ENCODE results near the gene OMP. TPM values are rescaled to one million over a fixed set of nuclear protein-coding genes. Genes with fewer than 3 reads are reported as not detected.
"Not testable (repeated sequence)": the region's sequence is repeated elsewhere in the genome, so short reads cannot be mapped to it uniquely, and the experiment has no call there.

The OMP gene
- total RNA-seq, 1 experiment from 2014 or later = not detected

DNA sequence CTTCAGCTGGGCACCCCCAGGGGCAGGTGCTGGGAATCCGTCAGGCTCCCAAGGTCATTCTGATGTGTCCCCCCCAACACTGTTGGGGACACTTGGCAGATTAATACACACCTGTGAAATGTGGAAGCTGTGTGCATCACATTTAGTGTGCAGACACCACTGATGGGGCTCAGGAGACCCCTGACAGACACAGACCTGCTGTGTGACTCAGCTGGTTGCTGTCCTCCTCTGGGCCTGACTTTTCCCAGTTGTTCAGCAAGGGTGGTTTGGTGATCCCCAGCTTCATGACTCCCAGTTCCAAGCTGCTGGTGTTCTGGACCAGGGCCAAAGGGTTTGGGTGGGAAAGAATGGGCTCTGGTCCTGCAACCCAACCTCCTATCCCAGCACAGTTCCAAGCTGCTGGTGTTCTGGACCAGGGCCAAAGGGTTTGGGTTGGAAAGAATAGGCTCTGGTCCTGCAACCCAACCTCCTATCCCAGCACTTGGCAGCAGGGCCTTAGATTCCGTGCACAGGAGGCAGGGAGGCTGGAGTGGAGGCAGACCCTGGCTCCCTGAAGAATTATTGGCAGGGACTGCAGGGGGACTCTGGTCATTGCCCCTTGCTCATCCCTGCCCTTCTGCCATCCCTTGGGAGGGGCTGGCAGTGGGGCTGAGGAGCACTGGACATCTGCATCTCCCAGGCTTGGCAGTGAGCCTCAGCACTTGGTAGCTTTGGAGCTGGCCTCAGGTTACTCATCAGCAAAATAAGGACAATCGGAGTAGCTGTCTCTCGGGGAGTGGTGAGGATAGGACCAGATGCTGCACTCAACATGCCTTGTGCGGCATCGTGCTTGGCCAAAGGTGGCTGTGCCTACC is 8.4 kb upstream of the OMP start:
- DNase-seq (ENCODE audit: low read depth, low spot score) = no peak
- in situ Hi-C loops (cut with HindIII; ENCODE audit: low pct_unique_long_range_greater_than_20kb, low sequenced_read_pairs) = no loop called here

DNA sequence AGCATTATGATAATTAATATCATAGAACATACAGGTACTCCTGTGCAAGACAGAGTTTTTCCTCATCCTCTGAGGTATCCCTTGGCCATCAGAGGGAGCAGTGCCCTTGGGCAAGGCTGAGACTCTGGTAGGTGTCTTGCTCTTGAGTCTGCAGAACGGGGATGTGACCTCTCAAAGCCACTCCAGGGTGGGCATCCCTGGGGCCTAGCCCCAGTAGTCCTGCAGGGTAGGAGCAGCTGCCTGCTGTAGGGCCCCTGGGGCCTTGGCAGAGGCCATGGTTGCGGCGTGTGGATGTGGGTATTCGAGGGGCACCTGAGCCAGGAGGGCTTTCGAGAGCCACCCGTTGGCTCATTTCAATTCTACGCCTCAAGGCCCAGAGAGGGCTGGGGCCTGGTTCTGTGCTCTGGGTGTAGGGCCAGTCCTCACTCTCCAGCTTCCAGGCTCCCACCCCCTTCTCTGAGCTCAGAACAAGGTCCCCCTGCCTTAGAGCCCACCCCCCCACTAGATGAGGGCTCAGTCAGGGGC is 7.7 kb upstream of the OMP start:
- in situ Hi-C loops (cut with HindIII; ENCODE audit: low pct_unique_long_range_greater_than_20kb, low sequenced_read_pairs) = no loop called here
- DNase-seq (ENCODE audit: low read depth, low spot score) = no peak

DNA sequence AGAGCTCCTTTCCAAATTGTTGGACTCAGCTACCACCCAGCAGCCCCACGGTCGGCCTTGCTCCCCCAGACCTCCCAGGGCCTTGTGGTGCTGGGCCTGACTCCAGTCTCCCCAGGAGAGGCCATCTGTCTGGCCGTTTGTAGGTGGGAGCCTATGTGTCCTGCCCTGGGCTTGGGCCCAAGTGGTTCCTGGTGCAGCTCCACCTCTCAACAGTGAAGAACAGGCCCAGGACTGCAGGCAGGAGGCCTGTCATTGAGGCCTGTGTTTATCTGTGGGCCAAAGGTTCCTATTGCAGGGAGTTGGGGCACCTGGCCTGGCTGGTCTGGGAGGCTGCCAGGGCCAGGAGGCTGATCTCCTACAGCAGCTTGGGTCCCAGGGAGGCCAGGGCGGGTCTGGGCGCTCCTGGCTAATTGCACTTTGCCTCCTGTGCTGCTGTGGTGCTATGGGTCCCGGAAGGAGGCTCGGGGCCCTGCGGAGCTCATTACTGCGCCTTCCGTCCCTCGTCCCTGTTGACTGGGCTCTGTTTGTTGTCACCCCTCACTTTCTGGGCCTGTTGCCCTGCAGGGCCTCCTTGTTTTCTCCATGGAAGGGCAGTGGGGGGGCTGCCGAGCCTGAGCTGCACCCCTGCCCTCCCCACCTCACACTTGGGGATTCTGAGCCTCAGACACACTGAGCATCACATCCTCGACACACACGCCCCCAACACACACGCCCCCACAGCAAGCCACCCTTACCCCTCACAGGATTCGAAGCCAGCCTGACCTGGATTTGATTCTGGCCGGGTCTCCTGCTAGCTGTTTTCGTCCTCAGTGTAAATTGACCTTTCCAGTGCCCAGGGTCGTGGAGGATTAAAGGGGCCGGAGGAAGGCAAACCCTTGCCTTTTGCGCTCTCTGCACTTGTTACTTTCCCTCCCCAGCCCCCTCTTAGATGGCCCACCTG is 6.8 kb upstream of the OMP start:
- in situ Hi-C loops (cut with HindIII; ENCODE audit: low pct_unique_long_range_greater_than_20kb, low sequenced_read_pairs) = no loop called here
- DNase-seq (ENCODE audit: low read depth, low spot score) = no peak

DNA sequence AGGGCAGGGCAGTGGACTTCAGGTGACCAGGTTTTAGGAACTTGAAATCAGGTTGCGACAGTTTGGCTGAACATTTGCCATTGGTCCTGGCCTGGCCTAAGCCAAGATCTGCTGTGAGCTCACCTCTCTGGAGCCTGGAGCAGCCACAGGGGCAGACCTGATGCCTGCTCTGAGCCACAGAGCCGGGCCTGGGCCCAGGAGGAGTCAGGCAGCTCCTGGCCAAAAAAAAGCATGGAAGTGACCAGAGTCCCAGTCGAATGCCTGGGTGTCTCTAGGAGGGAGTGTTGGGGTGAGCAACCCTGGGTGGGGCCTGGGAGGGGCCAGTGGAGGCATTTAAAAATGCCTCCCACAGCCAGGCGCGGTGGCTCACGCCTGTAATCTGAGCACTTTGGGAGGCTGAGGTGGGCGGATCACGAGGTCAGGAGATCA is 6.0 kb upstream of the OMP start:
- no peak for DNase-seq (ENCODE audit: low read depth, low spot score)
- in situ Hi-C loops (cut with HindIII; ENCODE audit: low pct_unique_long_range_greater_than_20kb, low sequenced_read_pairs) = no loop called here

DNA sequence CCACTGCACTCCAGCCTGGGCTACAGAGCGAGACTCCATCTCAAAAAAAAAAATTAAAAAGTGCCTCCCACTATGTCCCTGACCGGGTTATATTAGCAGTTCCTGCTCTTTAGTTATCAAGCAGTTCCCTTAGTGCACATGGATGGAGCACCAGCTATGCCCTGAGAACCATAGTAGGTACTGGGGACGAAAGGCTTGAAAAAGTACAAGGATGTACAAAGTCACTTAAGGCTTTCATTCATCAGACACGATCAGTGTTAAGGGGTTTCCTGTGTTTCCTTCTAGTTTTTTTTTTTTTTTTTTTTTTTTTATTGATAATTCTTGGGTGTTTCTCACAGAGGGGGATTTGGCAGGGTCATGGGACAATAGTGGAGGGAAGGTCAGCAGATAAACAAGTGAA is 5.5 kb upstream of the OMP start:
- DNase-seq (ENCODE audit: low read depth, low spot score); in situ Hi-C loops (cut with HindIII; ENCODE audit: low pct_unique_long_range_greater_than_20kb, low sequenced_read_pairs): not testable (repeated sequence)

DNA sequence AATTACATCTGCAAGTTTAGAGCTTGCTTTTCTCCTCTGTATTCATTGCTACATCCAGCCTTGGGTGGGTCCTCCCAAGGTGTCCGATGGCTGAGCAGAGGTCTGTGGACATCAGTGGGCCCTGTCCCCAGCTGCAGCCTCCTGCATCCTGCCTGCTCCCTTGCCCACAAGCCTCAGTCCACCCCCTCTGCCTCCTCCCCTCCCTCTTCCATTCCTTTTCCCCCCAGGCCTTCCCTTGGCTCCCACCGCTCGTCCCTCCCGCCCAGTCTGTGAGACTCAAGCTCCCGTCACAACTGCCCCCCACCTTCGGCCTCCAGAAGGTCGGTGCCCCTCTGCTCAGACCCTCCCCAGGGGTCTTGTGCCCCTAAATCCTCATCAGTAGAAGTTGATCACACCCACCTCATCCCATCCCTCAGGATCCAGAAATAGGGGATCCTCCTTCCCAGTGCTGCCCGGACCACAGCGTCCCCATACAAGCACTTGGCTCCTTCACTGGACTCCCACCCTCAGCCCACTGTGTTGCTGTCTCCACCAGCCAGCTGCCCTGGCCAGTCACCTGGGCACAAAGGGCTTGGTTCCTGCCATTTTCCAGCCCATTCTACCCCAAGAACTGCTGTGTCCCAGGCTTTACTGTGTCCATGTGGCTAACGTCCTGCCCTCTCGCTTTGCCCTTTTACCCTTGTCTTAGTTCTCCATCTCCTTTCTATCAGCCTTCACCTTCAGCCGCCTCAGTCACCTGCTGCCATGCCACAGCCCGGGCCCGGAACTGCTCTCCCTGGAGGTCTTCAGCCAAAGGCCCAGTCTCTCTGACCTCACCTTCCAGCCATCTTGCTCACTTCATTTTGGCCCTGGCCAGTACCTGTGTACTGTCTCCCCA is 2.2 kb upstream of the OMP start:
- DNase-seq (ENCODE audit: low read depth, low spot score) = no peak
- in situ Hi-C loops (cut with HindIII; ENCODE audit: low pct_unique_long_range_greater_than_20kb, low sequenced_read_pairs) = no loop called here

DNA sequence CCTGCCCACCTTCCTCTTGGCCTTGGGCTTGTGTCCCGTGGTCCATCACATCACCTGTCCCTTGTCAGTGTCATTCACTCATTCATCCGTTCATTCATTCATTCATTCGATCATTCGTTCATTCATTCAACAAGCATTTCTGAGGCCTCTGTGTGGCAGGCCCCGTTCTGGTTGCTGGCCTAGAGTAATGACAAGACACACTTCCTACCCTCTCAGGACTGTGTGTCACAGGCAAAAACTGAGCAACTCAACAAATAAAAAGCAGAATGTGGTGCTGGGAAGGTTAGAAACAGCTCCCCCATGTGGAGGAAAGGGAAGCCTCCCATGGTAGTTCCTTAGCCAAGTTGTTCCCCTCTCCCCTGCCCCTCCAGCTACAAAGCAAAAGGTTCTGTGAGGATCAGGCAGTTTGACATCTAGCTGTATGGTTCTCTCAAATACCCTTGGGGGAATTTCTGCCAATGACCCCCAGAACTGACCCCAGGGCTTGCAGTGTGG is 1.6 kb upstream of the OMP start:
- DNase-seq (ENCODE audit: low read depth, low spot score) = peak; percentile 47
- in situ Hi-C loops (cut with HindIII; ENCODE audit: low pct_unique_long_range_greater_than_20kb, low sequenced_read_pairs) = no loop called here

DNA sequence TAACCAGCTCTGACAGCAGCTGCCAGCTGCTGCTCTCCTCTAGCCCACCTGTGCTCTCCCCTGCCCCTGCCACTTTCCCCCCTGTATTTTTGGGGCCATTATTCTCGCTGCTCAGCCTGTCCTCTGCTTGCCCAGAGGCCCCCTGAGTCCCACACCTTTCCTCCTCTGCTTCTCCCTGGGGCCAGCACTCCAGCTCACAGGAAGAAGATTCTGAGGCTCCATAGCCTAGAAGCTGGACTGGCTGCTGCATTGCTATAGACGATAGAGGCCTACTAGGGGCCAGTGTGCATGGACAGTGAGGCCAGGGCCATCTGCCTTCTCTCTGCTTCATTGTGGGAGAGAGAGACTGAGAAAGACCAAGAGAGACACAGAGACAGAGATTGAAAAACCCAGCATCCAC is 679 bp downstream of the OMP start:
- no peak for DNase-seq (ENCODE audit: low read depth, low spot score)
- in situ Hi-C loops (cut with HindIII; ENCODE audit: low pct_unique_long_range_greater_than_20kb, low sequenced_read_pairs) = no loop called here

DNA sequence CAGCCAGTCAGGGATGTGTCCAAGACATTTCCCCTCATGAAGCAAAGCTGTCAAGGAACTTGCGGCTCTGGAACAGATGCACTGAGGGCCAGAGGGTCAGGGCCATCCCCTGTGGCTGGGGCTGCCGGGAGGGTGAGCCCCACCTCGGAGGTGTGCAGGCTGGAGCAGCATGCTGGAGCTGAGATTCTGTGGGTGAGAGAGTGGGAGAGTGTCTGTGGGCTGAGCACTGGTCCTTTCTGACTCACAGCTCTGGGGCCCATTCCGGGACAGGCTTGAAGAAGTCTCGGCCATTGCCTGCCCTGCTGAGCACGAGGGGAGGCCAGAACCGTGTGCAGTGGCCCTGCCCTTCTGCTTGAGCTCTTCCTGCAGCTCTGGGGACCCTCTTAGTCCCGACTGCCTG is 2.1 kb downstream of the OMP start:
- no peak for DNase-seq (ENCODE audit: low read depth, low spot score)
- in situ Hi-C loops (cut with HindIII; ENCODE audit: low pct_unique_long_range_greater_than_20kb, low sequenced_read_pairs) = no loop called here

DNA sequence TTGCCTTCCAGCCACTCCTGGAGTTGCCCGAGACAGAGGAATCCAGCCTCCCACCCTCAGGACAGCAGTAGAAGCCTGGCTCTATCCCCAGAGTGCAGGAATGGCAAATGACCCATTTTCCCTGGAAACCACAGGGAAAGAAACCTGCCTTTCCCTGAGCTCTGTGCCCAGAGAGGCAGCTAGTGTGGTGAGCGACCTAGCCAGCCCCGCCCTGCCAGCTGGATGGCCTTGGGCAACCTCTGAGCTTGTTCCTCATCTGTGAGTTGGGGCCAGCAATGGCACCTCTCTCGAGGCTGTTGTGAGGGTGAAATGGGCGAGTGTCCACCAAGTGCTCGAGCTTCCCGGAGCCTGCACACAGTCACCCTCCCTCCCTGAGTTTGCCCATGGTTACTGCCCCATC is 3.7 kb downstream of the OMP start:
- in situ Hi-C loops (cut with HindIII; ENCODE audit: low pct_unique_long_range_greater_than_20kb, low sequenced_read_pairs) = no loop called here
- DNase-seq (ENCODE audit: low read depth, low spot score) = no peak

DNA sequence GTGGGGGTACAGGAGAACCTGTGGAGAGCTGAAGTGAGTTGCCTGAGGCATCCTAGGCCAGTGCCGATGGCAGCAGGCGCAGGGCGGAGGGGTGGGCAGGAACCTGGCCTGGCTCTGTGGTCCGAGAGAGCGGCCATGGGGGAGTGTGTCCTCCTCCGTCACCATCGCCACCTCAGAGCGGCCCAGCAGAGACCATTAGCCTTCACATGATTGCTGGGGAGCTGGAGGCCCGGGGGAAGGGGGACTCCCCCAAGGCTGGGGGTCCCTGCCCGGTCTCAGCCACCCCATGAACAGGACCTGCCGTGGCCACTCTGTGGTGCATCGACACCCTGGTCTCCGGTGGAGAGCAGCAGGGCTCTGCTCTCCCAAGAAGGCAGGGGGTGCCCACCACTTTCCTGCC is 4.1 kb downstream of the OMP start:
- no peak for DNase-seq (ENCODE audit: low read depth, low spot score)
- in situ Hi-C loops (cut with HindIII; ENCODE audit: low pct_unique_long_range_greater_than_20kb, low sequenced_read_pairs) = no loop called here

DNA sequence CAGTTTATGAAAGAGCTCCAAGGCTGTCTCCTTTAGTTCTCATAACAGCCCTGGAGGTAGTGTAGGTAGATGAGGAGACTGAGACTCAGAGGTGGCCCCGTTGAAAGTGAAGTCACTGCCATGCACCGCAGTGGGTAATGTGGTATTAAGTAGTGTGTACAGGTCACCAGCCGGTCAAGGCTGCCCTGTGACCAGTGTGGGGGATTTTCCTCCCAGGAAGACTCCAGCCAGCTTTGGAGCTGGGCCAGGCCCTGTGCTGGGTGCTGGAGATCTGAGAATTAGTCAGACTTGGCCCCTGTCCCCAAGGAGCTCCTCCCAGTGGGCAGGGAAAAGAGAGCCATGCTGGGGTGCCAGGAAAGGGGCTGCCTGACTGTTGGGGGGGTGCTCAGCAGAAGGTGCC is 5.3 kb downstream of the OMP start:
- in situ Hi-C loops (cut with HindIII; ENCODE audit: low pct_unique_long_range_greater_than_20kb, low sequenced_read_pairs) = no loop called here
- no peak for DNase-seq (ENCODE audit: low read depth, low spot score)

DNA sequence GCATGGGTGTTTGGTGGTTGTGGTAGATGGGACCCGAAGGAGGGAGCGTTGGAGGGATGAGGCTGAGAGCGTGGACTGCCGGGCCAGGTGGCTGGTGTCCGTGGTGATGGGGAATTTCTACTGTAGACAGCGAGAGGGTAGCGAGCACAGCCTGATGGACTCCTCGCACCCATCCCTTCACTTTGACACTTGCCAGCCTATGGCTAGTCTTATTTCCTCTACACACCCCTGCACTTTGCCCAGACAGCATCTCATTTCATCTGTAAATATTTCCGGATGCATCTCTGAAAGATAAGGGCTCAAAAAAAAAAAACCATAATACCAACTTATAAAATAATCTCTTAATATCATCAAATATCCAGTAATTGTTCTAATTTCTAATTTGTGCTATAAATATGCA is 5.8 kb downstream of the OMP start:
- no peak for DNase-seq (ENCODE audit: low read depth, low spot score)
- in situ Hi-C loops (cut with HindIII; ENCODE audit: low pct_unique_long_range_greater_than_20kb, low sequenced_read_pairs) = no loop called here

DNA sequence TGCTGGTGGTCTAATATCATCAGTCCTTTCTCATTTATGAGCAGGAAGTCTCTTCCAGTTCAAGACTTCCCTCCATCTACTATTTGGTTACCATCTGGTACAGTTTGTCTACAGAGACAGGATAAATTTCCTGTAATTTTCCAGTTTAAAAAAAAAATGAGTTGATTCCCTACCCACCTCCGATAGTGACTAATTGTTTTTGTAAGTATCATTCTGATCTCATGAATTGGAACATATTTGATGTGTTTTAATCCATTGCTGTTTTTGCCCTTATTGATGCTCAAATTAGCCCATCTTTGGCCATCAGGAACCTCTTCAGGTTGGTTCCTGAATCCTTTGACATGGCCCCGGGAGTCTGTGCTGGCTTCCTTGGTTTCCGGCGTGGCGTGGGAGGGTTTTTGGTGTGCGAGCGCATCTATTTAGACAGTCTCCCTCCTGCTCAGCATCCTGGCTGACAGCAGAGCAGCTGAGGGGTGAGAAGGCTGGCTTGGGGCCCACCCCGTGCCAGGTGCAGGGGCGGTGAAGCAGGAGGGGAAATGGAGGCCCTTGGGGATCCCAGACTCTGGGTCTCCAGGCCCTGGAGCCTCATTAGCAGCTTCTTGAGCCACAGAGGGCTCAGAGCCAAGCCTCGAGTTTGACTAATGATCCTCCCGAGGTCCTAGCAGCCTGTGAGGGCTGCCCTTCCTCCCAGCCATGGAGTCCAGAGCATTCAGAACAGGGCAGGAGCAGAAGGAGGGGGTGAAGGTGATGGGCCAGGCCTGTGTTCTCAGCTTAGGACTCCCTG is 6.8 kb downstream of the OMP start:
- DNase-seq (ENCODE audit: low read depth, low spot score) = no peak
- in situ Hi-C loops (cut with HindIII; ENCODE audit: low pct_unique_long_range_greater_than_20kb, low sequenced_read_pairs) = no loop called here

DNA sequence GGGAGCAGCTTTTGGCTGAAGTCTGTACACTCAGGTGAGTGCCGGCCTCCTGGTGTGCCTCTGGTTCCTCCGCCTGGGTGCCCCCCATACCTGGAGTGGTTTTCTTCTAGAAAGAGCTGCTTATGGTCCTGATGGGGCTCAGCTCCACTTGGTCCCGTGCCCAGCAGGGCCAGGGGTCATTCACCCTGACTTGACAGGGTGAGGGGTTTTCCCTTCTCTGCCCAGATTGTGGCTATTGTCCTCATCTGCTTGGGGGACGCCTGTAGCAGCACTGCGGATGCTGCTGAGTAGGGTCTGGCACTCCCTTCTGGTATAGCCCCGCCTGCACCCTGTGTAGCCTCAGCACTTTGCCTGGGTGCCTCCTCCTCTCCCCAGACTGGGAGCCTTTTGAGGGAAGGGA is 8.2 kb downstream of the OMP start:
- in situ Hi-C loops (cut with HindIII; ENCODE audit: low pct_unique_long_range_greater_than_20kb, low sequenced_read_pairs) = no loop called here

DNA sequence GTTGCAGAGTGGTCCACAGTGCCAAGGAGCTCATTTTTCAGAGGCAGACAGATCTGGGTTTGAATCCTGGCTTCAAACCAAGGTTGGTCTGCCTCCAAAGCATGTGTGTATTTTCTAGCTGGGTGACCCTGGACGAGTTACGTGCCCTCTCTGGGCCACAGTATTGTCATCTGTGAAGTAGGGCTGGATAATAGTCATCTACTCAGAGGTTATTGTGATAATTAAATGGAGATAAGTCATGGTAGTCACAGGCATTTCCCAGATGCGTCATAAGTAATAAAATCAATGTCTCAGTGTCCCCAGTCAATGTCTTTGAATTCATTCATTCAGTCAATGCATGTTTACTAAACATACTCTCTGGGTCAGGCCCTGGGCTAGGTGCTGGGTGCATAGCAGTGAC is 8.6 kb downstream of the OMP start:
- DNase-seq (ENCODE audit: low read depth, low spot score) = no peak

More for the DNA sequence above, 8.2 kb downstream of the OMP start:
- DNase-seq (ENCODE audit: low read depth, low spot score) = no peak

DNA sequence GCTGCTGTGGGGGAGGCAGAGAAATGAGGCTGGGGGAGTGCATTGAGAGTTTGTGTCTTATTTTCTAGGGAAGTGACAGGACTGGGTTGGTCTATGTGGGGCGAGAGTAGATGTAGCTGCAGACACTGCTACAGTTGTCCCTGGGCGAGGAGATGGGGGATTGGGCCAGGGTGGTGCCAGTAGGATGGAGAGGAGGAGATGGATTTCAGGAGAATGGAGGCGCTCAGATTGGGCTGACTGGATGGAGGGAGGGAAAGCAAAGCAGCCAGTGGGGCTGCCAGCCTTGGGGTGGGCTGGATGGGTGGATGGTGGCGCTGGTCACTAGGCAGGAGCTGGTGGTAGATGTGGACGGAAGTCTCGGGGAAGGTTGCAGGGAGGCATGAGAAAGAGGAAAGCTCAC is 9.3 kb downstream of the OMP start:
- in situ Hi-C loops (cut with HindIII; ENCODE audit: low pct_unique_long_range_greater_than_20kb, low sequenced_read_pairs) = no loop called here

More for the DNA sequence above, 8.6 kb downstream of the OMP start:
- in situ Hi-C loops (cut with HindIII; ENCODE audit: low pct_unique_long_range_greater_than_20kb, low sequenced_read_pairs) = no loop called here

More for the DNA sequence above, 9.3 kb downstream of the OMP start:
- no peak for DNase-seq (ENCODE audit: low read depth, low spot score)
